DMS53 (cell line): Measurements from ENCODE around the gene PSG2.
"Not testable (repeated sequence)": the region's sequence is repeated elsewhere in the genome, so short reads cannot be mapped to it uniquely, and the experiment has no call there.

Source experiments
- DNase-seq: peaks from one replicate; lab custom pipeline; 2025; lab: John Stamatoyannopoulos, UW

PSG2 gene

DNA sequence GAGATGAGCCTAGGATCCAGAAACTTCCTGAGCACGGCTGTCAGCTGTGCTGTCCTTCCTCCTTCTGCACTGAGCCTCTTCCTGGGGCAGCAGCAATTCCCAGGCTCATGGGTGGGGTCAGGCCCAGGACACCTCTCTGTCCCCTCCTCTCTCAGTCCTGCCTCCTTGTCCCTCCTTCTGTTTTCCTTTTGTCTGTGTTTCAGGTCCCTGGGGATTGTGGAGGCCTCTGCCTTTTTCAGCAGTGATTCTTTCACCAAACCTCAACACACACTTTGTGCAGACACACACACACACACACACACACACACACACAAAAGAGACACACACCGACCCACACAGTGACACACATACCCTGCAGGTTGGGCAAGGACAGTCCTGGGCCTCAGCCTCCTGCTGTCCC lies at the start of gene PSG2:
Gene PSG2, minus strand, starts transcription at position 101 of the 400 bp plus-strand sequence. CDS start 132 bp downstream, outside the sequence.
- DNase-seq = not testable (repeated sequence)

DNA sequence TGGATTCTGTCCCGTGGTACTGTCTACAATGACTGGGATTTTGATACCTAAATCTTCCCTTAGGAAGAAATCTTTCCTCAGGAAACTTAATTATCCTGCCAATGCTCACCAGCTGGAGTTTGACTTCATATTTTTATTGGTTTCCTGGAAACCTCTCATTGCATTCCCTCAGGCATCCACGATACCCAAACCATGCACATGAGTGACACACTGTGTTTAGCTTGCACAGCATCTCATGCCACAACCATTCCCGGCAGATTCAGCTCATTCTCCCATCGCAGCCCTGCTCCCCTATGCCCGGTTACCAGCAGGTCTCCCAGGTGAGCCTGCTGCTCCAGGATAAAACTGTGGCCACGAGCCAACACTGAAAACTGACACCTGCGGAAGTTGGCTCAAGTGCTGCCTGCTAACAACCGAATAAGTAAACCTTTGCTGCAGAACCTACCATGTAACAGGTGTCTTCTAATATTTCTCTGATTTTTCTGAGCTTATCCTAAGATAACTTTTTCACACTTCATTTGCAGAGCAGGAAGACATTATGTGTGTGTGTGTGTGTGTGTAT lies 48.9 kb upstream of the PSG2 start:
- DNase-seq = peak; percentile 56

DNA sequence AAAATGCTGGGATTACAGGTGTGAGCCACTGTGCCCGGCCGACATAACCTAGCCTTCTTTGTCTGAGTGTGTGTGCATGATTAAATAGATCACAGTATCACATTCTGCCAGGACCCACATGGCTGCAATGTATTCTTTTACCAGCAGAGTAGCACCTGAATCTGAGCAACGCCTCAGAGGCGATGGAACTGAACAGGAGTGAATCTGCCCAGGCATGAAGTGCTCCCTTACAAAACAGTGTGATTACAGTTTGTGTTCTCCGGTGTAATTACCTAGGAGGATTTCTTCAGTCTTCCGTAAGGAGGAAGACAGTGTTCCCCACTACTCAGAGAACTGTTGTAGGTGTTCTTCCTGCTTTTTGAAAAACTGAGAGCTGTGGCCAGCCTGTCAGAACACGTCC lies 46.7 kb upstream of the PSG2 start:
- not testable (repeated sequence) for DNase-seq

DNA sequence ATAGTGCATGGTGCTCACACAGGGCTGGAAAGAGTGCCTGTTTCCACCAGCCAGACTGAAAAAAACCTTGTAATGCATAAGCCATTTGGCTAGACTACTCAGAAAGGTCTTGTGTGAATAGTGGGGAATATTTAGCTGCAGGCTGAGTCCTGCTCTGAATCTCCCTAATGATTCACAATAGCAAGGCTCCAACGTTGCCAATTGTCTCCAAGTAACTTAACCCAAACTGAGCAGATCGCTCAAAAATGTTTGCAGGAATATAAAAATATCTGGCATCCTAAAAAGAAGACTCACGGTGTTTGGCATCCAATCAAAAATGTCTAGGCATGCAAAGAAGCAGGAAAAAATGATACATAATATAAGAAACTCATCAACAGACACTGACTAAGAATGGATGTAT lies 44.8 kb upstream of the PSG2 start:
- not testable (repeated sequence) for DNase-seq

DNA sequence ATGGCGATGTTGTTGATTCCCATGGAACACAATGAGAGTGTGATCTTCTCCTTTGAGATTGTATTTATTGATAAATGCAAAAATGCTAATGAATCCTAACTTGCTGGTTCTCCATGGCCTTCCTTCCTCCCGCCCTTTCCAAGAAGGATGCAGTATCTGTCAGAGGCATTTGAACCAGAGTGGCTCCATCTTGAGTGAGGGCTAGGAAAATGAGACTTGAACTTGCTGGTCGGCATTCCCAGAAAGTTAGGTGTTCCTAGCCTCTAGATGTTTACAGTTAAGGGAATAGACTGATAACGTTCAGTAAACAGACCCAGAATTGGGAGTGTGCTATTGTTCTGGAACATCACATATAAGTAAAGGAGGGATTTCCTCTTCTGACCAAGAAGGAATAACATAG lies 44.2 kb upstream of the PSG2 start:
- DNase-seq = no peak

DNA sequence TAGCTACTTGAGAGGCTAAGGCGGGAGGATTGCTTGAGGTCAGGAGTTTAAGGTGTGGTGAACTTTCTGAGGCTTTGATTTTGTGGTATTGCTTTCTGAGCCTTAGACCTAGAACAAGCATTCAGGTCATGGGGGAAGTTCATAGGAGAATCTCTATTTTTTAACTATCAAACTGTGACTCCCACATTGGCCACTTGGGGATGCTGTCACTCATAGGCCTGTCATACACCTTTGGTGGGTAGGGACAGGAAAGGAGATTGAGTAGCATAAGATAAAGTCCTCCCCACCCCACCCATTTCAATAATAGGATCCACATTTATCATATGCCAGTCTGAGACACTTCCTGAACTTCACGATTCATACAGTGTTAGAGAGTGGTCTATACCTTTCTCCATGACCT lies 41.9 kb upstream of the PSG2 start:
- no peak for DNase-seq

DNA sequence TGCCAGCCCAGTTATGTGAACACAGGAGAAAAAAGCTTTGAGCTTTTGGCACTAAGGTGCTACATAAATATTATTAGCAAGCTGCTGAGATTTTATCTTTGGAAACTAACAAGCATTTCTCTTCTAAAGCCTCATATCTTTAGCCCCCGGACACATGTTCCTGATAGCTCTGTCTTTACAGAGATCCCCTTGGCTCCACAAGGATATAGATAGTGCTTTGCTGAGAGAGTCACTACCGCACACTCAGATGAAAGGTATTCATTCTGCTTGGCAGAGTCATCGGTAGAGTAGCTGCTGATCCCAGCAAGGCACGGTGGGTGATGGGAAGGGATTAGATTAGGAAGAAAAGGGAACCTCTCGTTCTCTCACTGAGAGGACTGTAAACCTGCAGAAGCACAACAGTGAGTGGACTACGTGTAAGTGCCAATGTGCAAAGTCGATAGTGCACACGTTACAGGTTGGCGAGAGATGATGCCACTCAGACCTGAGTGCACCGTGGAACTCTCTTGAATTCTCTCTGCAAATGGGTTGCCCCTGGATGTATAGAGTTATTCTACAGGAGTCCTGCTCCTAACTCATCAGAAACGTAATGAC lies 38.0 kb upstream of the PSG2 start:
- not testable (repeated sequence) for DNase-seq

DNA sequence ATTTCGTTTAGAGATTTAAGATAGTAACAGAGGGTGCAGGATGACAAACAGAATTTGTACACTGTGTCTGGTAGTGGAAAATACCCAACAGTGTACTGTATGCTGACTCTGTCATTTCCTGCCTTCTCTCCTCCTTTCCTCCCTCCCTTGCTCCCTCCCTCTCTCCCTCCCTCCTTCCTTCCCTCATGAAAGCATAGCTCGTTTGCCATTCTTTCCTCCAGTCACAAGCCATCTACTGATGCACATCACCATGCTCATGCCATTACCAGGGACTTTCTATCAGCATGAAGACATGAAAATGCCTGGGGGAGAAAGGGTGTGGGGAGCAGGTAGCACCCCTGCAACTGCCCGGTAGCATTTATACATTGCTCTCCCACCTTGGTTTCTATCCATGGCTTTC lies 37.0 kb upstream of the PSG2 start:
- not testable (repeated sequence) for DNase-seq

DNA sequence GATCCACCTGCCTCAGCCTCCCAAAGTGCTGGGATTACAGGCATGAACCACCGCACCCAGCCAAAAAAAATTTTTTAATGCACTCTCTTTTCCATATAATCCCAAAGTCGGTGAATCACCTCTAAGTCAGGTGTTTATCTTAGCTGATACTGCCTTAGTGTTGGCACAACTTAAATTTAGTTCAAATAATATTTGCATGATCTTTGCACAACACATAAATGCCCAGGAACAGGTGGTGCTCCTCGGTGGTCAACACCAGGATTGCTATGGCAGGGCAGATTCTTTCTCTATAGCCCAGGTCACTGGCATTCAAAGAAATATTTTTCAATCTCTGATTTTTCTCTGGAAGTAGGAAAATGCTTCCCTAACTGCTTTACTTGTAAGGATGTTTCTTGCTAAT lies 33.9 kb upstream of the PSG2 start:
- DNase-seq = not testable (repeated sequence)

DNA sequence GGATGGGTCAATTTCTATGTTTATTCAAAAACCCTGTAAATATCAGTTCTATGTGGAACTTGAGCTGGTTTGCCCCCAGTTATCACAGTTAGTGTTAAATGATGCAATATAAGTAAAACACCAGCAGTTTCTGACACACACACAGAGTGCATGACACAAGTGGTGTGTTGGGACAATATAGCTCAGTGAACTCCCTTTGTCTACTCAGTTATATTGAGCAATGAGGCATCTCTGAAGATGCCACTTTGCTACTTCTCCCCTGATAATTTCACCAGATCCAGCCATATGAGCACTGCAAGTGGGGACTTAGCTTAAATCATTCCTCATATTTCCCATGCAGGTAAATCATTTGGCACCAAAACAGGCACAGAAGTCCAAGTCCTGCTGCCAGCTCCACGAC lies 33.0 kb upstream of the PSG2 start:
- not testable (repeated sequence) for DNase-seq

DNA sequence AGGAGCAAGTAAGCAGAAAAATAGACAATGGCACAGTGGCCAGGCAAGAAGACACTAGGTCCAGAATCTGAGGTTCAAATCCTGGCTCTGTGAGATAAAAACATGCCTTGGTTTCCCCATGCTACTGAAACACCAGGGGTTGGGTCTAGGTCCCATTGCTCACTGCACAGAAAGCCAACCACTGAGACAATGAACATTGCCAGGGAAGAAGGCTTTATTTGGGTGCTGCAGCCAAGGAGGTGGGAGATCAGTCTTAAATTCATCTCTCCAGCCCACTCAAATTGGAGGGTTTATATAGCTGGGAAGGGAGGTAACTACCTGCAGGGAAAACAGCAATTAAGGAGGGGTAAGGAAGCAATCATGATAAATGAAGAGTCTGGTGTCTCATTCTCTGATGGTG lies 32.6 kb upstream of the PSG2 start:
- DNase-seq = not testable (repeated sequence)

DNA sequence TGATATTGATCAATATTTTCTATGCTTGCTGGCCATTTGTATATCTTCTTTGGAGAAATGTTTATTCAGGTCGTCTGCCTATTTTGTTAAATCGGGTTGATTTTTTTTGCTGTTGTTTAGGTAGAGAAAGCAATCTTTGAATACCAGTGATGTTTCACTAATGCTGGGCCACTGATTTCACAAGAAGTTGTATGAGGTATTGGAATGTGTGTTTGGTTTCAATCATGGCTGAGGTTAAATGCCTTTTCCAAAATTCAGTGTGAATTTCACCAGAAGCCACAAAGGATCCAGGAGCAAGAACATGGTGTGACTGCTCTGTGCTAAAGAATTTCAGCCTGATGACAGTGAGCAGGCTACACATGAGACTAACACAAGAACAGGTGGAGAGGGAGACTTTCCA lies 32.1 kb upstream of the PSG2 start:
- not testable (repeated sequence) for DNase-seq

DNA sequence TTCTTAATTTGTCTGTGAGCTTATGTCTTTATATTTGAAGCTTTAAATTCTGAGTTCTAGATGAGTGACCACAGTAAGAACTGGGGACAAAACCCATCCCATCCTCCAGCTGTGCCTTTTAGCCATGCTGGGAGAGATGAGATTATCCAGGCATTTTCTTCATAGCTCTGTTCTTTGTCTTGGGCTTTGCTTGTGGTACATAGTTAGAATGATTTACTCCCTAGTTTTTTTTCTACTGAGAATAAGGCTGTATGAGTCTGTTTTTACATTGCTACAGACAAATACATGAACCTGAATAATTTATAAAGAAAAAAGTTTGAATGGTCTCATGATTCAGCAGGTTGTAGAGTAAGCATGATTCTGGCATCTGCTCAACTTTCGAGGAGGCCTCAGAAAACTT lies 24.9 kb upstream of the PSG2 start:
- not testable (repeated sequence) for DNase-seq

DNA sequence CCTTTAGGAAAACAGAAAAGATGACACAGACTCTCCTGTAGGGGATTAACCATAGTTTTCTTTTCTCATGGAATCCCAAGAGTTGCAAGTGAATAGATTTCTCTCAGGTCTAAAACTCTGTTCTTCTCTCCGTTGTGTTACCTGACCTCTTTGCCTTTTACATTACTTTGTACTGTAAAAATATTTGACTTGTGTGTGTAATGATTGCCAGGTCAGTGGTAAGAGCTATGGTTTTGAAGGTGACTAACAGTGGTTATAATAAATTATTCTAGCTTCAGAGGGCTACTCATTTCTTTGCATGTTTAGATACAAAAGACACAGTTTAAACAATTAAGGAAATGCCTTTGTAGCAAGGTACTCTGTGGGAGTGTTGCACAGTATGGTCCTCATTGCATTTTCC lies 23.0 kb upstream of the PSG2 start:
- no peak for DNase-seq

DNA sequence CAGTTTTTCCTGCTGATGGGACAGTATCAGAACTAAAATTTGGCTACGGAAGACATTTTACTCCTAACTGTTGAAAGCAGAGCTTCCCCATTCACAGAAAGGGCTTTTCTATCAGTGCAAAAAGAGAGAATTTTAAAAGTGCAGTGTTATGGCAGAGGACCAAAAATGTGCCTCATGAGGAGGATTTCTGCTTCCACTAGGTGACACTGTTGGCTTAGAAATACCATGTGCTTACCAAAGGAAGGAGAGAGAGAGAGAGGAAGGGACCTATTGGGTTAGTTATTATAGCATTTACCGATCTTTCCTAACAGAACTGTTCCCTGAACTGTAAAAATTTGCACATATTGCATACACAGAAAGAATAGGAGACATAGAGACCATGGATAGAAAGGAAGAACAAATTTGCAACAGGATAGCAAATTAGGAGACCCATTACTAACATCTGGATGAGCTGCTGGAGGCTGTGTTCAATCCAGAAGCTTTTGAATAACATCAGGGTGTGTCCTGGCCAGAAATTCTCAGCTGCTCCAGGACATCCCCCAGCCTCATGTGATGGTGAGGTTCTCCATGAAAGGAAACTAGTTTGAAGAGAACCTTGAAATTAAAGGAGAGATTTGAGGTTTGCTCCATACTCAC lies 21.8 kb upstream of the PSG2 start:
- DNase-seq = peak; percentile 50

DNA sequence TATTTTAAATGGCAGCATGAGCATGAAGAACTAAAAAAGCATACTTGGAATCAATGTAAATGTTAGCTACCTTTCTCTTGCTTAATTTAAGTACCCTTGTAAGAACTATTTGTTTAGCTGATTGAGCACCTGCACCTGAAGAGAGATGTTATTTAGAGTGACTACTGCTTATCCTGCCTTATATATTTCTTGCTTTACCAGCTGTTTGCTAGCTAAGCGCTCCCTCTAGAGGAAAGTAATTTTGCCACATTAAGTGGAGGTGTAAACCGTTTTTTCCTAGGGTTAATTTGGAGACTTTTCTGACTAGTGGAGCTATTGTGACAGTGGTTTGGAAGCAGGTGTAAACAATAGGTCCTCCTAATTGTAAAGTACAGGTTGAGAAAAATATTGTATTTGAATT lies 19.4 kb upstream of the PSG2 start:
- DNase-seq = no peak

DNA sequence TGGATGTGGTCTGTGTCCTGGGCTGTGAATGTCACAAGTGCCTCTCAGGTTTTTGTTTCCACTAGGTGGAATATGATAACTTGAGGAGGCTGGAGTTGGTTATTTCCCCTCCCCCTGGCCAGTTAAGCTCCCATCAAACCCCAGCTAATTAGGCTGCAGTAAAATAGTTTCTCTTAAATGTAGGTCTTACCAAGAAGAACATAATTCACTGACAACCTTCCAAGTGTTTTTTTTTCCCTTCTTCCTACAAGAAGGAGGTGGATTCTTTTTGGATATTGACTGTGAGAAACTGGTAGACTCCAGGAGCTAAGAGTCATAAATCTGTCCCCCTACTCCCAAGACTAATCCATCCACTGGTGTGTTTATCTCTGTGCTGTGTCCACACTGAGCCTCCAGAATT lies 15.9 kb upstream of the PSG2 start:
- DNase-seq = not testable (repeated sequence)

DNA sequence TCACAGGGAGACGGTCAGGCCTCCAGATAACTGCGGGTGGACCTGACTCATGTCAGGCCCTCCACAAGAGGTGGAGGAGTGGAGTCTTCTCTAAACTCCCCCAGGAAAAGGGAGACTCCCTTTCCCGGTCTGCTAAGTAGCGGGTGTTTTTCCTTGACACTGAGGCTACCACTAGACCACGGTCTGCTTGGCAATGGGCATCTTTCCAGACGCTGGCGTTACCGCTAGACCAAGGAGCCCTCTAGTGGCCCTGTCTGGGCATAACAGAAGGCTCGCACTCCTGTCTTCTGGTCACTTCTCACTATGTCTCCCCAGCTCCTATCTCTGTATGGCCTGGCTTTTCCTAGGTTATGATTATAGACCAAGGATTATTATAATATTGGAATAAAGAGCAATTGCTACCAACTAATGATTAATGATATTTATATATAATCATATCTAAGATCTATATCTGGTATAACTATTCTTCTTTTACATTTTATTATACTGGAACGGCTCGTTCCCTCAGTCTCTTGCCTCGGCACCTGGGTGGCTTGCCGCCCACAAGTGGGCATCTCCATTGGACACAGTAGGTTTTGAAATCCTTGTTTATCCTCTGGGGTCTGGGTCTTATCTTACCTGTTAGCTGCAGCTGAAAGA lies 5.3 kb upstream of the PSG2 start:
- peak; percentile 61 for DNase-seq

DNA sequence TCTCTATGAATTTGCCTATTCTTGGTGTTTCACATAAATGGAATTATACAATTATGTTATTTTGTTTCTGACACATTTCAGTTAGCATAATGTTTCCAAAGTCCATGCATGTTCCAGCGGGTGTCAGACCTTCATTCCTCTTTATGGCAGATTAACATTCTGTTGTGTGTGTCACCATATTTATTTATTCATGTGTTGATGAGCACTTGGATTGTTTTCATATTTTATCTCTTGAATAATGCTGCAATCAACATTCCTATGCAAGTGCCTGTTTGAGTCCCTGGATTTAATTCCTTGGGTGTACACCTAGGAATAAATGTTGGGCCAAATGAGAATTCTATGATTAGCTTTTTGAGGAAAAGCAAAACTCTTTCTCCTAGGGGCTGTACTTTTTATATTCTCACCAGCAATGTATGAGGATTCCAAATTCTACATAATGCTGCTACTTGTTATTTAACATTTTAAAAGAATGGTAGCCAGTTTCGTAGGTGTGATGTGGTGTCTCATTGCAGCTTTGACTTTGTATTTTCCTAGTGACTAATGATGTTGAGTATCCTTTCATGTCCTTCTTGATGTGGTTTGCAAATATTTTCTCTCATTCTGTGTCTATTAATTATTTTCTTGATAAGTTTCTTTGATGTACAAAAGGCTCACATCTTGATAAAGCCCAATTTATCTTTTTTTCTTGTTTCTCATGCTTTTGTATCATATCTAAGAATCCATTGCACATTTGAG lies 3.5 kb upstream of the PSG2 start:
- DNase-seq = not testable (repeated sequence)

DNA sequence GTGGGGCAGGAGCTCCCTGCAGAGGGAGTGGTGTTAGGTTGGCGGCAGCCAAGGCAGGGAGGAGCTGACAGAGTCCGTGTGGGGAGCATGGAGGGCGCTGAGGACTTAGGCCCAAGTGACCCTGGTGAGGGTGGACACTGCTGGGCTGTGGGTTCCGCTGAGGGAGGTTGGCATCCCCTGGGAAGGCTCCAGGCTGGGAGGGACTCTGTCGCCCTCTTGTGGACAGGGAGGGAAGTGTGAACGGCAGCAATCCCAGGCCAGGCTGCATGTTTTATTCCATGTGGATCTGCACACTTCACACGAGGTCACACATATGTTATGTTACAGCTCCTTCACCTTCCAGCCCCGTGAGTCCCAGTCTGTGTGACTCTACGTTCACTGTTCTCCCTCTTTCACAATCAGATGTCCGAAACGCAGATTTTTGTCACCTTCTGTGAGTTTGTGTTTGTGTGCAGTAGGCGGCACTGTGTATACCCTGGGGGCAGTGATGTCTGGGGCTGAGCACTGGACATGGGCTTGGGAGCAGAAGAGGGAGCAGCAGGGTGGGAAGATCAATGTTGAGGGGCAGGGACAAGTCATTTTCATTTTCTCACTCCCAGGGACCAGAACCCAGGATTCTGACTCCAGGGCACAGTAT lies 1.8 kb upstream of the PSG2 start:
- peak; percentile 6 for DNase-seq

DNA sequence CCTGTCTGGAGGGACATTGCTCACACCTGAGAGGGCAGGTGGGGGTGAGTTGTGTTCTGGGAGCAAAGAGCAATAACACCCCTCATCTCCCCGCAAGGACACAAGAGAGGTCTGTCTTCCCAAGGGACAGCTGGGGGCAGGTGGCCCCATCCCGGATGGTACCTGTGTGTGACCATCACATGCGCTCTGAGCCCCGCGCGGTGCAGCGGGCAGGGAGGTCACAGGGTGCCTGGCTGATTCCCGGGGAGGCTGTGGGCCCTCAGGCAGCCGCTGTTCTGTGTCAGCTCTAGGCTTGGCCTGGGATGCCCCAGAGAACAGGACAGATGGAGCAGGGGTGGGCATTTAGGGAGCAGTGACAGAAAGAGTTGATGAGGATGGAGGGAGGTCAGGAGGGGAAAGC lies 1.2 kb upstream of the PSG2 start:
- not testable (repeated sequence) for DNase-seq

DNA sequence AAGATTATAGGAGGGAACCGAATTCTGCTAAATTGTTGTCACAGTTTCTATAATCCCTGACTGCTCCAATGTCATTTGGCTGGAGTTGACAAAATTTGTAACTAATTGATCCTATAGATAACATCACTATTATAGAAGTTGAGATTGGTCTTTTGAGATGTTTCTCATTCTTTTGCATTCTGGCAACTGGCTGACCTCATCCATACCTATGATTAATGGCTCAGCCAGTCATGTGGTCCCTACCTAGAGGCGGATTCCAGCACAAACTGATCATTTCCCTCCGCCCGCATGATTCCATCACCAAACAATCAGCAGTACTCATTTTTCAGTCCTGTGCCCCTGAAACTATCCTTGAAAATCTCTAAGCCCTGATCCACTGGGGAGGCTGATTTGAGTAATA lies 4.2 kb downstream of the PSG2 start:
- no peak for DNase-seq
